Measurements from ENCODE around the gene AGBL4.

The AGBL4 gene

DNA sequence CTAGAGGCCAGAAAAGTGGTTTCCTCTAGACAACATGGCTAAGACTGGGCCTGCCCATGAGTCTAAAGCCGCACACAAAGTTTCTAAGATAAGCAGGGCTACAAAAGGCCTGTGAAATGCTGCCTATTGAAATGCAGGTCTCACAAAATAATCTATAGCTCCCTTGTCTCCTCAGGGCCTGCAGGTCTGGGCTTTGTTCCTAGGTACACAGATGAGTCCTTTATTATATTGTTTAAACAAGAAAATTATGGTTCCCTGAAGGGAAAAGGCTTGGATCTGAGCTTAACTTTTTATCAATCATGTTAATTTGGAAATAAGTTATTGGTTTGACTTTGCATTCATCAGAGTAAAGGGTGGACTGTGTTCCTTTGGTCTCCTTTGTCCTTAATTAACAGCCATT is 833.6 kb downstream of the AGBL4 start:
- H3K4me2 ChIP-seq (ENCODE audit: low read length) = no peak overlapping the region
- H3K27ac ChIP-seq (ENCODE audit: low read depth, low read length, poor library complexity, severe bottlenecking) = no peak overlapping the region
- no peak overlapping the region for H3K9ac ChIP-seq (ENCODE audit: low read length)
- H3K27me3 ChIP-seq (ENCODE audit: insufficient read depth, low read length) = no peaks in the 10 kb centered on the region
- no peaks in the 10 kb centered on the region for H3K9me2 ChIP-seq (ENCODE audit: low read depth, low read length)
- H2AFZ ChIP-seq (ENCODE audit: low read length) = no peak overlapping the region
- no peak for TF ChIP-seq EZH2 (IDR thresholded peaks at IDR 0.05; ENCODE audit: borderline replicate concordance, low read length)
- TF ChIP-seq, protein P1, sequence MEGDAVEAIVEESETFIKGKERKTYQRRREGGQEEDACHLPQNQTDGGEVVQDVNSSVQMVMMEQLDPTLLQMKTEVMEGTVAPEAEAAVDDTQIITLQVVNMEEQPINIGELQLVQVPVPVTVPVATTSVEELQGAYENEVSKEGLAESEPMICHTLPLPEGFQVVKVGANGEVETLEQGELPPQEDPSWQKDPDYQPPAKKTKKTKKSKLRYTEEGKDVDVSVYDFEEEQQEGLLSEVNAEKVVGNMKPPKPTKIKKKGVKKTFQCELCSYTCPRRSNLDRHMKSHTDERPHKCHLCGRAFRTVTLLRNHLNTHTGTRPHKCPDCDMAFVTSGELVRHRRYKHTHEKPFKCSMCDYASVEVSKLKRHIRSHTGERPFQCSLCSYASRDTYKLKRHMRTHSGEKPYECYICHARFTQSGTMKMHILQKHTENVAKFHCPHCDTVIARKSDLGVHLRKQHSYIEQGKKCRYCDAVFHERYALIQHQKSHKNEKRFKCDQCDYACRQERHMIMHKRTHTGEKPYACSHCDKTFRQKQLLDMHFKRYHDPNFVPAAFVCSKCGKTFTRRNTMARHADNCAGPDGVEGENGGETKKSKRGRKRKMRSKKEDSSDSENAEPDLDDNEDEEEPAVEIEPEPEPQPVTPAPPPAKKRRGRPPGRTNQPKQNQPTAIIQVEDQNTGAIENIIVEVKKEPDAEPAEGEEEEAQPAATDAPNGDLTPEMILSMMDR (IDR thresholded peaks at IDR 0.05; ENCODE audit: low read length) = no peak
- no peaks in the 10 kb centered on the region for H3K36me3 ChIP-seq (ENCODE audit: insufficient read depth, low read length)
- no peaks in the 10 kb centered on the region for H3K9me3 ChIP-seq (ENCODE audit: low read length)
- no peaks in the 10 kb centered on the region for H4K20me1 ChIP-seq (ENCODE audit: insufficient read depth, low read length)
- no peak overlapping the region for H3K4me3 ChIP-seq (ENCODE audit: low read depth, low read length, poor library complexity, severe bottlenecking)
- H3K79me2 ChIP-seq (ENCODE audit: insufficient read depth, low read length) = no peaks in the 10 kb centered on the region
- H3F3A ChIP-seq (ENCODE audit: insufficient read depth, low read length) = 0 out of 2 replicates have a peak, but pooled peaks cover 3% of the 10 kb centered on the region
- no peaks in the 10 kb centered on the region for H3K4me1 ChIP-seq (ENCODE audit: insufficient read depth, low read length, severe bottlenecking)

DNA sequence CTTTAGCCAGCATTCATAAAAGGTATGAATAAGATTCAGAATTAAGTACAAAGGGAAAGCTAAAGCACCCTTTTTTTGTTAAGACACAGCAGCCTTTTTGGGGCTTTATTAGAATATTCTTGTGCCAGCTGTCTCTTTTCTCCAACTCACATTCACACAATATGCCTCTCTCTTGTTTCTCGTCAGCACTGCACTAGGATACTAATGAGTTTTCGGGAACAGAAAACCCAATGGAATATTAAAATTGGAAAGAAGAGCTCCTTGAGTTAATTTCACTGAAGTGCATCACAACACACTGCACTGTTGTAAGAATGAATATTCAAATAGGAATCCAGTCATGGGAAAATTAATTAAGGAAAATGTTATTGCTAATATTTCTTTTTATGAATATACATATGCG is 836.7 kb downstream of the AGBL4 start:
- no peaks in the 10 kb centered on the region for H3K4me1 ChIP-seq (ENCODE audit: insufficient read depth, low read length, severe bottlenecking)
- no peak overlapping the region for H2AFZ ChIP-seq (ENCODE audit: low read length)
- no peaks in the 10 kb centered on the region for H4K20me1 ChIP-seq (ENCODE audit: insufficient read depth, low read length)
- H3F3A ChIP-seq (ENCODE audit: insufficient read depth, low read length) = no peaks in the 10 kb centered on the region
- no peak overlapping the region for H3K4me2 ChIP-seq (ENCODE audit: low read length)
- H3K79me2 ChIP-seq (ENCODE audit: insufficient read depth, low read length) = no peaks in the 10 kb centered on the region
- H3K9ac ChIP-seq (ENCODE audit: low read length) = no peak overlapping the region
- H3K4me3 ChIP-seq (ENCODE audit: low read depth, low read length, poor library complexity, severe bottlenecking) = no peak overlapping the region
- H3K36me3 ChIP-seq (ENCODE audit: insufficient read depth, low read length) = no peaks in the 10 kb centered on the region
- no peak overlapping the region for H3K27ac ChIP-seq (ENCODE audit: low read depth, low read length, poor library complexity, severe bottlenecking)
- H3K9me3 ChIP-seq (ENCODE audit: low read length) = no peaks in the 10 kb centered on the region
- TF ChIP-seq EZH2 (IDR thresholded peaks at IDR 0.05; ENCODE audit: borderline replicate concordance, low read length) = no peak
- TF ChIP-seq, protein P1 (IDR thresholded peaks at IDR 0.05; ENCODE audit: low read length) = no peak
- H3K9me2 ChIP-seq (ENCODE audit: low read depth, low read length) = no peaks in the 10 kb centered on the region
- no peaks in the 10 kb centered on the region for H3K27me3 ChIP-seq (ENCODE audit: insufficient read depth, low read length)

DNA sequence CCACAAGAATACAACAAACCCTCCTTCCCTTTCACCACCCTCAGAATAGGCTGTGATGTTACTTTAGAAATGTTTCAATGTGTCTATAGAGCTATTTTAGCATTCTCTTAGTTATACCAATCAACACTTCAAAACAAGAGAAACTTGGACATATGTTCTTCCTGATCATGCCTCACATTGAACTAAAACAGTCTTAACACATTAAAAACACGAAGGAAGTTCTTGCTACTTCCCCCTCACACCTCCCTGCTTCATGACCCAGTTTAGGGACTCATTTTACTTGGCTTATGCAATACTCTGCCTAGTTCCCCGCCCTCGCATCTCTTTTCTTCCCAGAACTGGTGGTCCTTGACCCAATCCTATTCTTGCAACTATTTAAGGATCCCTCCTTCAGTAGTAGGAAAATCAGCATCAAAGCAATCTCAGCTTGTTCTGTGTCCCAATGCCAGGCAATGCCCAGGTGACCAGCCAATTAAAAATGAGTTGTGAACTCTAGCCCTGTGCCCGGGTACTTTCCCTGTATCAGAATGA is 838.2 kb downstream of the AGBL4 start:
- H3K79me2 ChIP-seq (ENCODE audit: insufficient read depth, low read length) = no peaks in the 10 kb centered on the region
- no peaks in the 10 kb centered on the region for H3K9me2 ChIP-seq (ENCODE audit: low read depth, low read length)
- no peaks in the 10 kb centered on the region for H3K27me3 ChIP-seq (ENCODE audit: insufficient read depth, low read length)
- no peak overlapping the region for H3K9ac ChIP-seq (ENCODE audit: low read length)
- H3K4me3 ChIP-seq (ENCODE audit: low read depth, low read length, poor library complexity, severe bottlenecking) = no peak overlapping the region
- no peaks in the 10 kb centered on the region for H3K36me3 ChIP-seq (ENCODE audit: insufficient read depth, low read length)
- TF ChIP-seq, protein P1 (IDR thresholded peaks at IDR 0.05; ENCODE audit: low read length) = no peak
- TF ChIP-seq EZH2 (IDR thresholded peaks at IDR 0.05; ENCODE audit: borderline replicate concordance, low read length) = no peak
- H3K27ac ChIP-seq (ENCODE audit: low read depth, low read length, poor library complexity, severe bottlenecking) = no peak overlapping the region
- no peak overlapping the region for H3K4me2 ChIP-seq (ENCODE audit: low read length)
- H3K4me1 ChIP-seq (ENCODE audit: insufficient read depth, low read length, severe bottlenecking) = no peaks in the 10 kb centered on the region
- no peaks in the 10 kb centered on the region for H3K9me3 ChIP-seq (ENCODE audit: low read length)
- no peak overlapping the region for H2AFZ ChIP-seq (ENCODE audit: low read length)
- no peaks in the 10 kb centered on the region for H3F3A ChIP-seq (ENCODE audit: insufficient read depth, low read length)
- no peaks in the 10 kb centered on the region for H4K20me1 ChIP-seq (ENCODE audit: insufficient read depth, low read length)

All from OCI-LY1 (cell line).